GM23248 (cell line): ENCODE measurements around the gene ZBTB7C.

ENCODE experiments used
- EZH2 ChIP-seq: fragments of 200-600 bp; sonication (generic); IDR thresholded peaks from 2 replicates; pipeline ENCODE4 v1.6.1; 2018; ENCODE audit warnings: antibody characterized with exemption, mild to moderate bottlenecking; ENCODE audit not compliant: insufficient read depth, poor library complexity, severe bottlenecking
- EZH2phosphoT487 ChIP-seq: fragments of 200-600 bp; sonication (generic); IDR thresholded peaks from 2 replicates; pipeline ENCODE4 v1.6.1; 2018; ENCODE audit warnings: antibody characterized with exemption, moderate library complexity, mild to moderate bottlenecking, low read depth; ENCODE audit not compliant: insufficient read depth

DNA sequence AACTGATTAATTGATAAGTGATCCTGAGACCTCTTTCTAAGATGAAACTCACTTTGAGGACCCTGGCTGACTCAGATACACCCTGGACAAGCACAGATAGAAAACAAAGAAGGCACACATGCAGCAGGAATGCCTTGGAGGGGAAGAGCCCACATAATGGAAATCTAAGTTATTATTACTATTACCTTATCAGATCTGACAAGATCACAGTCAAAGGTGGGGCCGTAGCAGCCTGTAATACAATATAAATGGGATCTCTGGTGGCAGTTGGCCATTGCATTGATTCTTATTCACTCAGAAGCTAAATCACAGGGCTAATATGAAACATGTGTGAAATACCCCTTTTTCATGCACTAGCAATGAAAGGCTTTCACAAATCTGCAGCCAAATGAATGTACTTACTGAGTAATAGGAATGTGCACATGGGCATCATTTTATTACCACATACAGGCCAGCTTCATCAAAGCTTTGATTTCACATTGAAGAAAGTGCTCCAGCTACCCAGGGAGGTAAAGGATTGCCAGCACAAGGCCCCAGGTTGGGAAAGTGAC is 84.0 kb downstream of the ZBTB7C start:
- no peak for TF ChIP-seq EZH2
- no peak for TF ChIP-seq EZH2phosphoT487
